ENCODE measurements around the gene OR3A1.
"Not testable (repeated sequence)": the region's sequence is repeated elsewhere in the genome, so short reads cannot be mapped to it uniquely, and the experiment has no call there.

Gene OR3A1

GRCh38 chr17:3298260-3298659 lies at the start of gene OR3A1:
Gene OR3A1, minus strand, starts transcription at chr17:3298360. Its CDS starts 5,778 bp downstream, at chr17:3292582.
- no peak for DNase-seq (ENCODE audit: low spot score)

GRCh38 chr17:3342782-3343181 lies 44.6 kb upstream of the OR3A1 start:
- DNase-seq (ENCODE audit: low spot score) = not testable (repeated sequence)

GRCh38 chr17:3335876-3336275 lies 37.7 kb upstream of the OR3A1 start:
- DNase-seq (ENCODE audit: low spot score) = no peak

GRCh38 chr17:3318336-3318735 lies 20.2 kb upstream of the OR3A1 start:
- DNase-seq (ENCODE audit: low spot score) = no peak

GRCh38 chr17:3316836-3317235 lies 18.7 kb upstream of the OR3A1 start:
- no peak for DNase-seq (ENCODE audit: low spot score)

- no peak for DNase-seq (ENCODE audit: low spot score)
Measured at GRCh38 chr17:3308603-3309002, 10.4 kb upstream of the OR3A1 start.

- no peak for DNase-seq (ENCODE audit: low spot score)
Measured at GRCh38 chr17:3295632-3296031, 2.5 kb downstream of the OR3A1 start.

GRCh38 chr17:3293548-3293947 lies 4.6 kb downstream of the OR3A1 start:
- not testable (repeated sequence) for DNase-seq (ENCODE audit: low spot score)

GRCh38 chr17:3282901-3283300 lies 15.3 kb downstream of the OR3A1 start:
- no peak for DNase-seq (ENCODE audit: low spot score)

GRCh38 chr17:3276126-3276525 lies 22.0 kb downstream of the OR3A1 start:
- DNase-seq (ENCODE audit: low spot score) = no peak

- DNase-seq (ENCODE audit: low spot score) = no peak
Measured at GRCh38 chr17:3271072-3271848, 26.9 kb downstream of the OR3A1 start.

GRCh38 chr17:3260600-3260999 lies 37.6 kb downstream of the OR3A1 start:
- no peak for DNase-seq (ENCODE audit: low spot score)

- no peak for DNase-seq (ENCODE audit: low spot score)
Measured at GRCh38 chr17:3260163-3260562, 38.0 kb downstream of the OR3A1 start.

GRCh38 chr17:3256575-3256974 lies 41.6 kb downstream of the OR3A1 start:
- DNase-seq (ENCODE audit: low spot score) = no peak

GRCh38 chr17:3249013-3249412 lies 49.1 kb downstream of the OR3A1 start:
- DNase-seq (ENCODE audit: low spot score) = not testable (repeated sequence)

- not testable (repeated sequence) for DNase-seq (ENCODE audit: low spot score)
Measured at GRCh38 chr17:3244841-3245240, 53.3 kb downstream of the OR3A1 start.

- DNase-seq (ENCODE audit: low spot score) = not testable (repeated sequence)
Measured at GRCh38 chr17:3241044-3241443, 57.1 kb downstream of the OR3A1 start.
